CD4-positive, alpha-beta T cell treated with Interferon gamma for 1 hour (primary cell): ENCODE data around the gene LARP7.
"Not testable (repeated sequence)": the region's sequence is repeated elsewhere in the genome, so short reads cannot be mapped to it uniquely, and the experiment has no call there.

Experiments used
- DNase-seq: peaks from one replicate; pipeline ENCODE4 v3.0.0-alpha.2; 2020

Gene LARP7

DNA sequence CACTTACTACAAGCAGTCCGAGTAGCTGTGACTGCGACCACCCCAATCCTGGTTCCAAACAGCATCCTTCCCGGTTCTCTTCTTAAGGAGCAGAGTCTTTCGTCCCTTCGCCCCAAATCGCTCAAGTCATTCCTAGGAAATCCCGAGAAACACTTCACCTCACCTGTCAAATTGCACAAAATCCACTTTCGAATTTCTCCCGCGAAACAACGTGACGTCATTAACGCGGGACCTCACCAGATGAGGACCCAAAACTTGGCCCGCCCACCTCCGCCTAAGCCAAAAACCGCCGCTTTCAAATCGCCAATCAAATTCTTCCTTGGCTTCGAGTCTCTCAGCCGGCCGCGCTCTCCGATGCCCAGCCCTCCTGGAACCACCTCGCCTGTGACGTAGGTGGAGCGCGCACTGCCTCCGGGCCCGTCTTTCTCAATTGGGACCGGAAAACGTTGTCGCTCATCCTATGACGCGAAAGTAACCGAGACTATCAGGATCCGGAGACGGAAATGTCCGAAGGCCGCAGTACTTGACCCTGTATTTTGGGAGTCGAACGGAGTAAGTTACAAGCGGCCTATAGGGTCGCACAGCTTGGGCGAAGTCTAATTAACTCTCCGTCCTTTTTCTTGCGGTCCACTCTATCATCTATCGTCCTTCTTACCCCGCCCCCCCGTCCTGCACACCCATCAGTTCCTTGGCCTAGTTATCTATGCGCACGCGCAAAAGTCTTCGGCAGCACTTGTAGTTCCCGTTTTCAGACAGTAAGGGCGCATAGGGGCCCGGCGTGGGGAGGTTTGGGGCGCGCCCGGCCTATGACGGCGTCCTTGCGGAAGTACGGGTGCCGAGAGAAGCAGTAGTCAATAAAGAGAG is at the start of gene LARP7, which contains the start of gene ZGRF1:
Gene LARP7 (plus strand): TSS at position 456 of the 864 bp plus-strand sequence. CDS start 7,527 bp downstream, outside the sequence.
Gene ZGRF1 (minus strand): TSS at position 222 of the 864 bp plus-strand sequence. CDS start 3,733 bp downstream, outside the sequence.
- peak; percentile 99 for DNase-seq

DNA sequence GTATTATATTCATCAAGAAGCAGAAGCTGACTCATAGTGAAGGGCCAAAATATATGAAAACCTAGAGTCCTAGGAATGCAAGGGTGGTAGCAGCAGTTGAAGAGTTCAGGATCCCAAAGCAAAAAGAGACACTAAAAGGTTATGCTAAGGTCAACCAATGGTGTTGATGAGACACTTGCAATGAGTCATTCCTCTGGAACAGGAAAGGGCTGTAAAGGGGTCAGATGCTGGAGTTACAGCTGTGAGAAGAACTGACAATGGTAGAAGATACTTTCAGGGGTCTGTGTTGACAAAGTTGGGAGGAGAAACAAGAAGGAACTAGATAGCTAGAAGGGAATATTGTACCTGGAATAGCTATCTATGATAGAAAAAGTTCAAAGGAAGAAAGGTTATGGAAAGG is 47.7 kb upstream of the LARP7 start:
- DNase-seq: no peak

DNA sequence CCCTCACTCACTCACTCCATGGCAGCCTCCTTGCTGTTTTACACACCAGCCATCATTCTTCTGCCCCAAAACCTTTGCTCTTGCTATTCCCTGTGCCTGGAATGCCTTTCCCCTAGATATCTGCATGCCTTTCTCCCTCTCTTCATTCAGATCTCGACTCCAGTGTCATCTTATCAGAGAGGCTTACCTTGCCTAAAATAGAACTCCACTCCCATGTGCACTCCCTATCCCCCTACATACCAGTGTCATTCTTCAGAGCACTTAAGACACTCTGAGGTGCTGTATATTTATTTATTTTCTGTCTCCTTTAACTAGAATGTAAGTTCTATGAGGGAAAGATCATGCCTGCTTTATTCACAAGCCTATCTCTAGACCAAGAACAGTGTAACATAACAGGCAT is 45.4 kb upstream of the LARP7 start:
- DNase-seq: no peak

DNA sequence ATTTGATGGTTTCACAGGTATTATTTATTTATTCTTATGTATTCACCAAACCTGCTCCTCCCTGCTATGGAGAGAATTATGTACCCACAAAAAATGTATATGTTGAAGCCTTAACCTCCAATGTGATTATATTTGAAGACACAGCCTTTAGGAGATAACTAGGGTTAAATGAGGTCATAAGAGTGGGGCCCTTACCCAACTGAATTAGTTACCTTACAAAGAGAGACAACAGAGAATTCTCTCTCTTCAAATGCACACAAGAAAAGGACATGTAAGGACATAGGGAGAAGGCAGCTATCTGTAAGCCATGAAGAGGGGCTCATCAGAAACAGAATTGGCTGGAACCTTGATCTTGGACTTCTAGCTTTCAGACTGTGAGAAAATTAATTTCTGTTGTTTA is 44.2 kb upstream of the LARP7 start:
- DNase-seq: no peak

DNA sequence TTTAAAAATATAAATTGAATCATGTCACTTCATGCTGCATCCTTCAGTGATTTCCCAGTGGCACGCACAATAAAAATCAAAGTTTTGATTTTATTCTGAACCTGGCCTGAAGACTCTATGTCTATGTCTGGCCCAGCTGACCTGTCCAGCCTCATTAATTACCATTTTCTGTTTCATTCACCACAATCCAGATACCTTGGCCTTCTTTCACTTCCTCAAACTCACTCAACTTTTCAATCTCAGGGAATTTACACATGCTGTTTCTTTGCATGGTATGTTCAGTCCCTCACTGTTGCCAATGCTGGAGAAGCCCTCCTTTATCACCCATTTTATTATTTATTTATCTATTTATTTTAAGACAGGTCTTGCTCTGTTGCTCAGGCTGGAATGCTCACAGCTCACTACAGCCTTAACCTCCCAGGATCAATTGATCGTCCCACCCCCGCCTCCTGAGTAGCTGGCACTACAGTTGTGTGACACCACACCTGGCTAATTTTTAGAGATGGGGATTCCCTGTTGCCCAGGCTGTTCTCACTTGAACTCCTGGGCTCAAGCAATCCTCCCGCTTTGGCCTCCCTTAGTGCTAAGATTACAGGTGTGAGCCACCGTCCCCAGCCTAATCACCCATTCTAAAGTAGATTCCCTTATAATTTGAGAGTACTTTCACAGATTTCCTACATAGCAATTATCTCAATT is 43.4 kb upstream of the LARP7 start:
- DNase-seq: no peak

DNA sequence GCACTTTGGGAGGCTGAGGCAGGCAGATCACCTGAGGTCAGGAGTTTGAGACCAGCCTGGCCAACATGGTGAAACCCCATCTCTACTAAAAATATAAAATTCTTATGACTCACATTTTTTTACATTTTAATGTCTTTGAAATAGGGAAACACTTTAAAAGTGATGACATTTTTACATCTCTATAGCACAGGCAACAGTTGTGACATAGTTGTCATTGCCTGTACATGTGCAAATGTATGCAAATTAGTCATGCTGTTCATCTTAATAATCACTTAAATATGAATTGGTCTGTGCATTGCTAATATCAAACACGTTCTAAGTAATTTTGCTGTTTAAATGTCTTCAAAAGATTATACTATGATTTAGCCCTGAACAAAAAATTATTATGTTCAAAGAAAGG is 42.0 kb upstream of the LARP7 start:
- DNase-seq: no peak

DNA sequence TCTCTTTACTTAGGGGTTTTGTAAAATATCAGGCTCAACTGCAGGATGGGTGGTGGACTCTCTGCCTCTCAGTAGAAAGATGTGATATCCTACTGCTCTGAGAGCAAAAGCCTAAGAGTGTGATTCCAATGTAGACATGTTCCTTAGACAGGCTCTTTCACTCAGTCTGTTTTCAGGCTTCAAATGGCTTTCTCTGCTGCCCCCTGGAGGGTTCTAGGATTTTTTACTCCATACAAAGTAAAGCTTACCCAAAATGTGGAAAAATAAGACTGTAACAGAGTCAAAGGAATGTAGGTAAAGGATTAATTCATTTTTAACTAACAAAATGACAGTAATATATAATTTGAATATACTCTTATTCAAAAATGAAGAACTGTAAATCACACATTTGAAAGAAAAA is 32.4 kb upstream of the LARP7 start:
- DNase-seq: no peak

DNA sequence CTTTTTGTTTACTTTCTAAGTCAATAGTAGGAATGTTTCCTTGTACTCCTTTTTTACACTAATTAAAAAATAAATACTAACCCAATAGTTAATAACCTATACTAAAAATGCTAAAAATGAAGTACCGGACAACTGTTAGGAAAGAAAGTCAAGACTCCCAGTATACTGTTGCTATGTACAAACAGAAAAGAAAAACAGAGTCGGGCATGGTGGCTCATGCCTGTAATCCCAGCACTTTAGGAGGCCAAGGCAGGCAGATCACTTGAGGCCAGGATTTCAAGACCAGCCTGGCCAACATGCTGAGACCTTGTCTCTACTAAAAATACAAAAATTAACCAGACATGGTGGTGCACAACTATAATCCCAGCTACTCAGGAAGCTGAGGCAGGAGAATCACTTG is 24.1 kb upstream of the LARP7 start:
- not testable (repeated sequence) for DNase-seq

DNA sequence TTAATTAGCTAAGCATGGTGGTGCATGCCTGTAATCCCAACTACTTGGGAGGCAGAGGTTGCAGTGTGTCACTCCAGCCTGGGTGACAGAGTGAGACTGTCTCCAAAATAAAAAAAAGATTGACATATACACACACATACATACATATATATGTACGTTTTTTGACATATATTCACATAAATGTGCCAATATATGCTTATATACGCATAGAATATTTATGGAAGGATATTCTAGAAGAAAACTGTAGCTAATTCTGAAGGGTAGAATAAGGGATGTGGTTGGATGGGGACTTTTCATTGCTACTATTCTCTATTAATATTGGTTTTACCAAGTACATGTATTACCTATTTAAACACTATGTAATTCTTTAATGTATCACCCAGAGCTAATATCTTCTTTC is 20.0 kb upstream of the LARP7 start:
- DNase-seq: no peak

DNA sequence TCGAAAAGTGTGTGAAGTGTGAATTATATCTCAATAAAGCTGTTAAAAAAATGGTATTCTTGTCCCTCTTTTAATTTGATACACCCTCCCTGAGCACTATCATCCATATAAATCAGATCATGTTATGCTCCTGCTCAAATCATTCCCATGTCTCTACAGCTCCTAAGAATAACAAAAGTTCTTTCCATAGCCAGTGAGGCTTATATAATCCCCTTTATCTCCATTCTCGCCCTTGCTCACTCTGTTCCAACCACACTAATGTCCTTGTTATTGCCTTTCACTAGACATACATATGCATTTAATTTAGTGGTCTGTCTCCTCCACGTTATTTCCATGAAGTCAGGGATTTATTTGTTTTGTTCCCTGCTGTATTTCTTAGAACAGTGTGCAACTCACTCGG is 10.7 kb upstream of the LARP7 start:
- no peak for DNase-seq

DNA sequence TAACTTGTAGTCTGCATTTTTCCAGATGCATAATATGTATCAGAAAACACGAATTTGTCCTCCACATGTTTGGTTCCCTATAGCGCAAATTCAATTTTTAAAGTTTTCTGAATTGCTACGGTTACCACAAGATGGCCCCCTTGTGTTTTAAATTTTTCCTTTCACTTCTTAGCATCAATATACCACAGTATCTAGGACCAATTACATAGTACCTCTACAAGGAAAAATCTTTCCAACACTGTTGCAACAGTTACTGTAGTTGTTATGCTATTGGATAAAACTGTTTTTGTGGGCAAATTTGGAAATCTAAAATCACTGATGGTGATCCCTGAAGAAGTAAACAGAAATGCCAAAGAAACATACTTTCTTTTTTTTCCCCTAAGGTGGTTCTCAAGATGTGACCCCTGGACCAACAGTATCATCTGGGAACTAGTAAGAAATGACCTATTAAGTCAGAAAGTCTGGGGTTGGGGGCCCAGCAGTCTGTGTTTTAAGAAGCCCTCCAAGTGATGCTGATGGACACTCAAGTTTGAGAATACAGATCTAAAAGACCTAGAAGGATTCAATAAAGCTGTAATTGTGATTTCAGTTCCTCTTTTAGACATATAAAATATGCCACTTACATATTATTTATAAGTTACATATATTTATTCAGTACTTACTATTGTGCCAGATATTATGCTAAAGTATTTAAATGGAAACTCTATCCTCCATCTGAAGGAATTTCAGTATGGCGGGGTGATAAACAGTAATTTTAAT is 3.3 kb upstream of the LARP7 start:
- no peak for DNase-seq

DNA sequence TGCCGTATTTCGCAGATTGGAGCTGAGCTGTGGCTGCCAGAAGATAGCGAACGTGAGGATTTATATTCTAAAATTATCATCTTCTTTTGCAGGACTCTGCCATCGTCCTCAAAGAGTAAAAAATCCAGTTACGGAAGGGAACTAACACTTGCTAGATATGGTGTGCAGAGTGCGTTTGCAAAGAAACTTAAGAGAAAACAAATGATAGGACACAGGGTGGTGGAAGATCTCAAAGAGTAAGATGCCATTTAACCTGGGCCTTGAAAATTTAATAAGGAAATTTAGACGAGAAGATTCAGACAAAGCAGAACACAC is 566 bp downstream of the LARP7 start:
- DNase-seq: no peak

DNA sequence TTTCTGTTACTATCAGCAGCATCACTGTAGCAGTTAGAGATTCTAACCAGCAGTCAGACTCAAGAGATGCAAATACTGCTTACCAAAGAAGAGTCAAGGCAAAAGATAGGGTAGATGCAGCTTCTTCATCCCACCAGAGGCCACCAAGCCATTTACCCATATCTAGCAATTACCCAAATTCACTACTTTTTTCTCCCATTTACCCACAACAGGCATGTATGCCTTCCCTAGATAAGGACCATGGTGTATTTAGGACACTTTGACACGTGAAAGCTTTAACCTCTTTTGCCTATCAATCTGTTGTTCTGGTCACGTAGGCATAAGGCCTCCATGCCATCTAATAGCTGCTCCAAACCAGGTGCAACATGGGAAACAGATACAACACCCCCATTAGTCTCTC is 5.6 kb downstream of the LARP7 start:
- no peak for DNase-seq

DNA sequence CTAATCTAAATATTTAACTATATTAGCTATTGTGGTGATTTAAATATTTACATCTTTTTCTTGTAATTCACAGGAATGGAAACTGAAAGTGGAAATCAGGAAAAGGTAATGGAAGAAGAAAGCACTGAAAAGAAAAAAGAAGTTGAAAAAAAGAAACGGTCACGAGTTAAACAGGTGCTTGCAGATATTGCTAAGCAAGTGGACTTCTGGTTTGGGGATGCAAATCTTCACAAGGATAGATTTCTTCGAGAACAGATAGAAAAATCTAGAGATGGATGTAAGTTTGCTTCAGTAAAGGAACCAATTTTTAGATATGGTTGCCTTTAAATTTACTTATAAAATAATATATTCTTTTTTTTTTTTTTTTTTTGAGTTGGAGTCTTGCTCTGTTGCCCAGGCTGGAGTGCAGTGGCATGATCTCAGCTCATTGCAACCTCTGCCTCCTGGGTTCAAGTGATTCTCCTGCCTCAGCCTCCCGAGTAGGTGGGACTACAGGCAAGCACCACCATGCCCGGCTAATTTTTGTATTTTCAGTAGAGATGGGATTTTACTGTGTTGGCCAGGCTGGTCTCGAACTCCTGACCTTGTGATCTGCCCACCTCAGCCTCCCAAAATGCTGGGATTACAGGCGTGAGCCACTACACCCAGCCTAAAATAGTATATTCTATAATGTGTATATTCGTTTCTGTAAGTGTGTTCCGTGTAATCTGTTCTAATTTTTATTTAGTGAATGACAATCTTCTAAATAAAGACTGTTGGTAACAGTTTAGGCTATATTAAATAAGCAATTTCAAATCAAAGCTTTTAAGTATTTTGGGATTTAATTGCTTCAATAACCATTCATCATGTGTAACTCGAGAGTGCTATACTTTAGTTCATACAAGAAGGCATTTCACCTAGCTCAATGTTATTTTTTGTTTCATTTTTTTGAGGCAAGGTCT is 7.9 kb downstream of the LARP7 start:
- not testable (repeated sequence) for DNase-seq

DNA sequence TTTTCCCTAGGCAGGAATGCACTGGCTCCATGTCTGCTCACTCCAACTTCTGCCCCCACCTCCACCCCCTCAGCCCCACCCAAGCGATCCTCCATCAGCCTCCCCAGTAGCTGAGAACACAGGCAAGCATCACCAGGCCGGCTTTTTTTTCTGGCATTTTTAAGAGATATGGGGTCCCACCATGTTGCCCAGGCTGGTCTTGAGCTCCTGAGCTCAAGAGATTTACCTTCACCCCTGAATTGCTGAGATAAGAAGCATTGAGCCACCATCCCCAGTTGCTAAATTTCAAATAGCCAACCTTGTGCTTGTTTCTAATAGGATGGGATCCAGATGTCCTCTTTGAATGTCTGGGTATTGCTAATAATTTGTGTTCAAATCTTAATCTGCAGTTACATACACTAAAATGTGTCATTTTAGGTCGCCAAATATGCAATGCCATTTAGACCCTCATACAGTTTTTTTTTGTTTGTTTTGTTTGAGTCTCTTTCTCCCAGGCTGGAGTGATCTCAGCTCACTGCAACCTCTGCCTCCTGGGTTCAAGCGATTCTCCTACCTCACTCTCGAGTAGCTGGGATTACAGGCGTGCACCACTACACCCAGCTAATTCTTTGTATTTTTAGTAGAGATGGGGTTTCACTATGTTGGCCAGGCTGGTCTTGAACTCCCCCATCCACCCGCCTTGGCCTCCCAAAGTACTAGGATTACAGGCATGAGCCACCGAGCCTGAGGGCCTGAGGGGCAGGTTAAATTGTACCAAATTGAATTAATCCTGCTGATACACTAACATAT is 8.8 kb downstream of the LARP7 start:
- DNase-seq: no peak

DNA sequence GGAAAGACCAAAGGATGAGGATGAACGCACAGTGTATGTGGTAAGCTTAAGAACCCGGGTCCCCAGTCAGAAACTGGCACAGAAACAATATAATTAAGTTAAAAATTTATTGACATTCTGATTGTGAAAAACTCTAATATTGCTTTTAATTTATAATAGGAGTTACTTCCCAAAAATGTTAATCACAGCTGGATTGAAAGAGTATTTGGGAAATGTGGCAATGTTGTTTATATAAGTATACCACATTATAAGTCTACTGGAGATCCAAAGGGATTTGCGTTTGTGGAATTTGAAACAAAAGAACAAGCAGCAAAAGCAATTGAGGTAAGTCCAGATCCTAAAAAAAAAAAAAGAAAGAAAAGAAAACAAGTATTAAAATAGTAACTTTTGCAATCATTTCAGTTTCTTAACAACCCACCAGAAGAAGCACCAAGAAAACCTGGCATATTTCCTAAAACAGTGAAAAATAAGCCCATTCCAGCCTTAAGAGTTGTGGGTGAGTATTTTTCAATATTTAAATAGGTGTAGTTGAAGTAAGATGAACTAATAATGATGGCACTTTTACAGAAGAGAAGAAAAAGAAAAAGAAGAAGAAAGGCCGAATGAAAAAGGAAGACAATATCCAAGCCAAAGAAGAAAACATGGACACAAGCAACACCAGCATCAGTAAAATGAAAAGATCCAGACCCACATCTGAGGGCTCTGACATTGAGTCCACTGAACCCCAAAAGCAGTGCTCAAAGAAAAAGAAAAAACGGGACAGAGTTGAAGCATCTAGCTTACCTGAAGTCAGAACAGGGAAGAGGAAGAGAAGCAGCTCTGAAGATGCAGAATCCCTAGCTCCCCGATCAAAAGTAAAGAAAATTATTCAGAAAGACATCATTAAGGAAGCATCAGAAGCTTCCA is 9.9 kb downstream of the LARP7 start:
- no peak for DNase-seq

DNA sequence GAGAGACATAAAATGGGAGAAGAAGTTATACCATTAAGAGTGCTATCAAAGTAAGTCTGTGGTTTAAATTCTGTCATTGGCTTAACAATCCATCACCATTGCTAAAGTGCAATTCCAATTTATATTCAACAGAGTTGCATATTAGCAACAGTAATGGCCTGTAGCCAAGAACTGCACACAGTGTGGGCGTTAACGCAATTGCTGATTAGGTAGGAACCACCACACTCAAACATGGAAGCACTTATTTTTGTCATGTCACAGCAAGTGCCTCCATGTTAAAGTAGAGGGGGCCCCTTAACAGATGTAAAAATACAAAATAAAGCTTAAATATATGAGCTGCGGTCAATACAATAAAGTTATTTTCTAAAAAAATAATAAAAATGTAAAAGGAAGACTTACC is 10.8 kb downstream of the LARP7 start:
- no peak for DNase-seq

DNA sequence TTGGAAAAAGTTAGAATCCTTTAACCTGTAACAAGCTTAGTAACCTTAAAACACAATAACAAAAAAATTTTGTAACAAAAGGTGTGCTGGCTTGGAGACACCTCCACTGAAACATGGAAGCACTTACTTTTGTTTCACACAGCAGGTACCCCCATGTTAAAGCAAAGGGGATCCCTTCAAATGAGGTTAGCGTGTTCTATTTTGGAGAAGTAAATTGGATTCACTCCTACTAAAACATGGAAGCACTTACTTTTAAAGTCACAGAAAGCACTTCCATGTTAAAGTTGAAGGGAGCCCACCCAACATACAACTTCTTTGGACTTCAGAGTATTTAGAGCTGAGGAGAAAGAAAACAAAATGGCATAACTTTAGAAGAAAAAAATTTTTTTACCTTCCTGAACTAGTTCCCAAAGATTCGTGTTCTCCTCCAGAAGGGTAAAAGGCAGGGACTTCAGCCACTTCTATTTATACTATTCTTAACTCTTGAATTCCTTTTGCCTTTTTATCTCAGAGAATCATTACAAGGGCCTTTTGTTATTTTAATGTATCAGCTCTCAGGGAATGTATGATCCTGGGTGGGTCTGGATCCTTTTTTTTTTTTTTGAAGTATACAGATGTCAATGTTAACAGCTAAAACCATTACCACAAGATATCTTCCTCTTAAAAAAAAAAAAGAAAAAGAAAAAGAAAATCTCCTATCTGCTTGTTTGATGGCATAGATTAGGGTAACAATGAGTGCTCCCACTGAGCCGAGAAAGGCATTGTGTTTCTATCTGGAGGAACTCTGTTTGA is 11.5 kb downstream of the LARP7 start:
- no peak for DNase-seq

DNA sequence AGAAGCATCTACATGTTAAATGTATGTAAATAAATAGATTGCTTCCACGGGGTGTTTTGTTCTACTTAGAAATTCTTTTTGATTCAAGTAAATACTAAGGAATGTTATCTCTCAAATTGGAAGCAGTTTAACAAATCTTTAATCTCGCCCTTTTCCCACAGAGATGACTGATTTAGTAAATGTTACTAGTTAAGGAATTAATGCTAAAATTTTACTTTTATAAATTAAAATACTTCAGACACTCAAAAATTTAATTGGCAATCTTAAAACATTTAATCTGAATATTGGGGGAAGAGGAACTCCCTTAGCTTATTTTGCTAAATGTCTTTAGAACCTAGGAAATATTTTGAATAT is 12.1 kb downstream of the LARP7 start:
- no peak for DNase-seq

DNA sequence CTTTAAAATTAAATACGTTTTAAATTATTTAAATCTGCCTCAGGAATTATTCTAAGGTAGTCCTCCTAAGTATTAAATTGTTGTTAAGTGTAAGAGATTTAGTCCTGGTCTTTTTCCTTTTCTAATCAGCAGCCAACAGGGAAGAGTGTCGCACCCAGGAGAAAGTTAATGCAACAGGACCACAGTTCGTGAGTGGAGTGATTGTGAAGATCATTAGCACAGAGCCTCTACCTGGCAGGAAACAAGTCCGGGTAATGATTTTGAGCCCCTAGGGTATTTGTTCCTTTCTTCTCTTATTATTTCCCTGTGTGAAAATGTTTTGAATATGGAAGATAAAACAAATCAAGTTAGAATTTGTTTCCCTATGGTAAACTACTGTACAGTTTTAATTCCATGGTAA is 13.4 kb downstream of the LARP7 start:
- DNase-seq: no peak
